HepG2 (cell line): ENCODE data around the gene UQCRC1. TPM values are rescaled to one million over a fixed set of nuclear protein-coding genes. Genes with fewer than 3 reads are reported as not detected.

Experiments used
- ATAC-seq: fragments of 200-7000 bp; cut with Tn5 transposase; 3 replicates; pipeline ENCODE4 v1.9.1; 2020; ENCODE audit warnings: mild to moderate bottlenecking, moderate library complexity
- BruUV-seq: library from RNA; stranded (reverse); fragments of 400-500 nt; replicated peaks from 2 replicates; lab custom pipeline; 2021; lab: Mats Ljungman, UMichigan
- CTCF ChIA-PET: fragments of 300-600 bp; formaldehyde crosslinking; extraction: SDS; loops from one replicate; lab custom pipeline; 2021; ENCODE audit warnings: low total read pairs, inconsistent platforms, low intra/inter-chr PET ratio; lab: Yijun Ruan, JAX
- POLR2A ChIA-PET: fragments of 350-600 bp; sonication (Branson Sonifier 250); formaldehyde crosslinking; loops from one replicate; lab custom pipeline; 2020; ENCODE audit warnings: antibody characterized with exemption, inconsistent platforms; lab: Yijun Ruan, JAX
- DNase-seq: peaks from one replicate; pipeline ENCODE4 v3.0.0-alpha.2; 2015; ENCODE audit warnings: low spot score
- FAIRE-seq: peaks from 3 replicates; lab custom pipeline; 2011; peaks lifted over from hg19 to GRCh38; lab: Jason Lieb, UNC
- H2AFZ ChIP-seq: one replicate; pipeline ENCODE4 v1.6.1; 2011; ENCODE audit warnings: low read length, inconsistent platforms
- H3K27ac ChIP-seq: fragments of 300-600 bp; 3 replicates; pipeline ENCODE4 v1.8.0; 2011; ENCODE audit warnings: mixed run types, mild to moderate bottlenecking, mixed read lengths, low read length, inconsistent platforms; ENCODE audit not compliant: insufficient read depth; ENCODE audit errors: extremely low read length
- H3K27me3 ChIP-seq, 2 experiments: fragments of 200-600 bp in 1 of 2; 2 replicates in 1 of 2; 3 replicates in 1 of 2; pipeline versions ENCODE4 v1.6.0 to v1.8.0; 2011; ENCODE audit warnings: low read length in 2 of 2, mild to moderate bottlenecking in 2 of 2, moderate library complexity in 2 of 2, inconsistent platforms in 1 of 2; ENCODE audit not compliant: insufficient read depth in 2 of 2, control insufficient read depth in 1 of 2
- H3K36me3 ChIP-seq, 2 experiments: fragments of 200-600 bp in 1 of 2; replicated peaks in 1 of 2; 2 replicates in 1 of 2; 3 replicates in 1 of 2; pipeline versions ENCODE4 v1.5.1 to v1.8.0; 2011; ENCODE audit warnings: low read length in 2 of 2, inconsistent platforms in 1 of 2; ENCODE audit not compliant: insufficient read depth in 2 of 2, control insufficient read depth in 1 of 2
- H3K4me1 ChIP-seq: 2 replicates; pipeline ENCODE4 v1.5.1; 2012; ENCODE audit warnings: low read length, inconsistent platforms; ENCODE audit not compliant: insufficient read depth
- H3K4me2 ChIP-seq: 2 replicates; pipeline ENCODE4 v1.6.0; 2011; ENCODE audit warnings: low read depth, low read length, inconsistent platforms
- H3K4me3 ChIP-seq, 3 experiments: fragments of 200-600 bp in 1 of 3; sonication (generic), shearing (Covaris generic) in 1 of 3; replicated peaks in 1 of 3; 2 replicates each; pipeline ENCODE4 v1.5.1; 2011 to 2016; ENCODE audit warnings: low read length in 3 of 3, inconsistent platforms in 2 of 3, low read depth in 2 of 3, mild to moderate bottlenecking in 2 of 3, control low read depth in 1 of 3, mixed read lengths in 1 of 3; ENCODE audit not compliant: insufficient read depth in 1 of 3
- H3K79me2 ChIP-seq: one replicate; pipeline ENCODE4 v1.6.1; 2011; ENCODE audit warnings: low read length, inconsistent platforms; ENCODE audit not compliant: insufficient read depth
- H3K9ac ChIP-seq: 2 replicates; pipeline ENCODE4 v1.6.0; 2011; ENCODE audit warnings: mild to moderate bottlenecking, low read depth, low read length, inconsistent platforms; ENCODE audit not compliant: insufficient read depth
- H3K9me3 ChIP-seq: 2 replicates; pipeline ENCODE4 v1.5.1; 2012; ENCODE audit warnings: mild to moderate bottlenecking, low read length
- H4K20me1 ChIP-seq: 2 replicates; pipeline ENCODE4 v1.6.0; 2011; ENCODE audit warnings: inconsistent platforms, mild to moderate bottlenecking, low read length, moderate library complexity; ENCODE audit not compliant: insufficient read depth
- AKAP8 ChIP-seq: sonication (generic); formaldehyde crosslinking; IDR thresholded peaks from 2 replicates; pipeline ENCODE4 v1.5.1; 2020; ENCODE audit warnings: mild to moderate bottlenecking, missing genetic modification reagents
- ATRX ChIP-seq: sonication (generic); formaldehyde crosslinking; IDR thresholded peaks from 2 replicates; pipeline ENCODE4 v1.4.0; 2020; ENCODE audit warnings: missing genetic modification reagents, borderline replicate concordance
- MEIS1 ChIP-seq: sonication (generic); formaldehyde crosslinking; IDR thresholded peaks from 2 replicates; pipeline ENCODE4 v1.9.0; 2021; ENCODE audit warnings: mild to moderate bottlenecking, missing genetic modification reagents, moderate library complexity, borderline replicate concordance
- NCOA2 ChIP-seq: sonication (generic); formaldehyde crosslinking; IDR thresholded peaks from 2 replicates; pipeline ENCODE4 v1.8.0; 2022; ENCODE audit warnings: inconsistent platforms
- POLR2A ChIP-seq, 2 experiments: IDR thresholded peaks; 2 replicates each; pipeline ENCODE4 v1.6.1; 2011; ENCODE audit warnings: low read depth in 2 of 2, low read length in 2 of 2, mild to moderate bottlenecking in 1 of 2, moderate library complexity in 1 of 2; ENCODE audit not compliant: insufficient read depth in 1 of 2
- POLR2G ChIP-seq: fragments of 200-400 bp; formaldehyde crosslinking; IDR thresholded peaks from 2 replicates; pipeline ENCODE4 v1.6.1; 2018; ENCODE audit warnings: mild to moderate bottlenecking, low read depth, low read length, moderate library complexity
- ZNF10 ChIP-seq: sonication (generic); formaldehyde crosslinking; IDR thresholded peaks from 2 replicates; pipeline ENCODE4 v1.4.0; 2020; ENCODE audit warnings: mild to moderate bottlenecking, low read depth, missing genetic modification reagents, borderline replicate concordance
- ZNF782 ChIP-seq: sonication (generic); formaldehyde crosslinking; IDR thresholded peaks from 2 replicates; pipeline ENCODE4 v1.4.0; 2020; ENCODE audit warnings: missing genetic modification reagents, mild to moderate bottlenecking, borderline replicate concordance
- WGBS: methylation state at CpG from one replicate; pipeline ENCODE4 v1.1.6; 2017; ENCODE audit warnings: low lambda C conversion rate; 5-methylcytosine and 5-hydroxymethylcytosine counted together
- in situ Hi-C: cut with HindIII; loops from 2 replicates; pipeline ENCODE4 v1.10.0; 2017; ENCODE audit warnings: low pct_unique_long_range_greater_than_20kb; ENCODE audit not compliant: extremely low pct_ligation_motif_present
- intact Hi-C: fragments of 100-400 bp; cut with micrococcal nuclease; formaldehyde crosslinking; loops from one replicate; pipeline ENCODE4 v1.10.0; 2022; ENCODE audit not compliant: unreplicated experiment
- polyA plus RNA-seq, 8 experiments: library from polyadenylated mRNA; depleted of rRNA in 3 of 8; stranded (reverse) in 7 of 8; unstranded in 1 of 8; fragments of >200 nt; fragmentation: Illumina TruSeq in 4 of 8; extraction: Trizol in 4 of 8; gene quantifications; 2 replicates each; pipeline versions ENCODE4 v1.2.1 to v1.2.3, GENCODE V29; 2011 to 2016; ENCODE audit warnings: low read depth in 4 of 8, missing spikeins in 1 of 8, mixed read lengths in 1 of 8; ENCODE audit not compliant: insufficient read depth in 1 of 8
- total RNA-seq, 5 experiments: library from RNA; depleted of rRNA; stranded (reverse); fragments of >200 nt; fragmentation: Illumina TruSeq; extraction: Trizol; gene quantifications; 2 replicates each; pipeline ENCODE4 v1.2.3, GENCODE V29; 2016; ENCODE audit warnings: low read depth in 1 of 5
- TF ChIP-seq, protein P1 (sequence below): sonication (generic); formaldehyde crosslinking; IDR thresholded peaks from 2 replicates; pipeline ENCODE4 v1.4.0; 2020; ENCODE audit warnings: missing genetic modification reagents, borderline replicate concordance
- TF ChIP-seq, protein P2 (sequence below): sonication (generic); formaldehyde crosslinking; IDR thresholded peaks from 2 replicates; pipeline ENCODE4 v1.5.1; 2020; ENCODE audit warnings: mild to moderate bottlenecking, missing genetic modification reagents, moderate library complexity
- TF ChIP-seq, protein P3 (sequence below): sonication (generic); formaldehyde crosslinking; IDR thresholded peaks from 2 replicates; pipeline ENCODE4 v1.5.0; 2020; ENCODE audit warnings: missing genetic modification reagents

The UQCRC1 gene
- total and polyA plus RNA-seq, 2 of the 13 experiments (the other 11 are each of a cell fraction or from before 2014, with no cell fraction given), result 316 to 680 TPM

DNA sequence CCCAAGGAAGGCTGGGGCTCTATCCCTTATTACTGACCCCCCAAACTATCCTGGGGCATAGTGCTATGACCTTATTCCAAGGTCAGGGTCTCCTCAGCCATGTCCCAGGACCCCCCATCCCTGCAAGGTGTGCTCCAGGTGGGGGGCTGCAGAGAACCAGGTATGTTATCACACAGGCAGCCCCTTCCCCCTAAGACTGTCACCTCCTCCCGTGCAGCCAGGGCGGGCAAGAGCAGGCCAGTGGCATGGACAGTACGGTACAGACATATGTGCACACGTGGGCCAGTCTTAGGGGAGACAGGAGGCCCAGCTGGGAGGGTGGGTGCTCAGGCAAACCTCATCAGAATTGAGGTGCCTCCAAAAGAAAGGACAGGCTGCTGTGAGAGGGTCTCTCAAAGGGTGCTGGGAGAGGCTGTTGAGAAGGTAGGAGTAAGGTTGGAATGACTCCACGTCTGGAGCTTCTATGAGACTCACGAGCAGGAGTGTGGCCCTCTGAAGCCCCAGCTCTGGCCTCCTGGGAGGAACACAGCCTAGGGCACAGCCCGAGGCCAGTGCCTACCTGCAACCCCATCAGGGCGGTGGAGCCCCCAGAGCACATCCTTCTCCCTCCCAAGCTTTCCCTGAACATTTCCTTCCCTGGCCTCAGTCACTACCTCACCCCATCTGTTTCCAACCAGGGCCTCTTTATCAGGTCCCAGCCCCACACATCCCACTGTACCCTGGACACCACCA, 12.6 kb downstream of the UQCRC1 start:
- ATAC-seq (peak; percentile 8; the same call in 1 of the 3 replicates), FAIRE-seq (no peak), DNase-seq (no peak)
- no TSS peak for BruUV-seq
- in situ Hi-C loops, result no loop called here
- Histone ChIP-seq H3K79me2 (no peaks in the 10 kb centered on the region), H3K9me3 (no peaks in the 10 kb centered on the region), H3K27me3 (no peaks in the 10 kb centered on the region), H3K9ac (no peak overlapping the region), H3K4me3 (no peak overlapping the region), H3K27ac (peak overlapping the region; percentile 0), H3K4me2 (no peak overlapping the region), H3K4me1 (peaks cover 35% of the 10 kb centered on the region), H3K36me3 (peaks cover 27 to 42% of the 10 kb centered on the region in 2 experiments; a peak in 4 of 5 replicates), H2AFZ (no peak overlapping the region), H4K20me1 (0 out of 2 replicates have a peak, but pooled peaks cover 8% of the 10 kb centered on the region)
- CTCF ChIA-PET, result no interaction called here
- POLR2A ChIA-PET, result interaction anchor here (1.0 to 3.3 kb wide), 6 partner anchors 13 to 65 kb away, joined by 3 to 11 read pairs (median 4); partner anchors contain the start of genes SLC26A6 and UQCRC1
- WGBS, result 88% methylated on average over 7 of the region's 8 CpGs
- intact Hi-C loops, result no loop called here
- TF ChIP-seq, protein P1, sequence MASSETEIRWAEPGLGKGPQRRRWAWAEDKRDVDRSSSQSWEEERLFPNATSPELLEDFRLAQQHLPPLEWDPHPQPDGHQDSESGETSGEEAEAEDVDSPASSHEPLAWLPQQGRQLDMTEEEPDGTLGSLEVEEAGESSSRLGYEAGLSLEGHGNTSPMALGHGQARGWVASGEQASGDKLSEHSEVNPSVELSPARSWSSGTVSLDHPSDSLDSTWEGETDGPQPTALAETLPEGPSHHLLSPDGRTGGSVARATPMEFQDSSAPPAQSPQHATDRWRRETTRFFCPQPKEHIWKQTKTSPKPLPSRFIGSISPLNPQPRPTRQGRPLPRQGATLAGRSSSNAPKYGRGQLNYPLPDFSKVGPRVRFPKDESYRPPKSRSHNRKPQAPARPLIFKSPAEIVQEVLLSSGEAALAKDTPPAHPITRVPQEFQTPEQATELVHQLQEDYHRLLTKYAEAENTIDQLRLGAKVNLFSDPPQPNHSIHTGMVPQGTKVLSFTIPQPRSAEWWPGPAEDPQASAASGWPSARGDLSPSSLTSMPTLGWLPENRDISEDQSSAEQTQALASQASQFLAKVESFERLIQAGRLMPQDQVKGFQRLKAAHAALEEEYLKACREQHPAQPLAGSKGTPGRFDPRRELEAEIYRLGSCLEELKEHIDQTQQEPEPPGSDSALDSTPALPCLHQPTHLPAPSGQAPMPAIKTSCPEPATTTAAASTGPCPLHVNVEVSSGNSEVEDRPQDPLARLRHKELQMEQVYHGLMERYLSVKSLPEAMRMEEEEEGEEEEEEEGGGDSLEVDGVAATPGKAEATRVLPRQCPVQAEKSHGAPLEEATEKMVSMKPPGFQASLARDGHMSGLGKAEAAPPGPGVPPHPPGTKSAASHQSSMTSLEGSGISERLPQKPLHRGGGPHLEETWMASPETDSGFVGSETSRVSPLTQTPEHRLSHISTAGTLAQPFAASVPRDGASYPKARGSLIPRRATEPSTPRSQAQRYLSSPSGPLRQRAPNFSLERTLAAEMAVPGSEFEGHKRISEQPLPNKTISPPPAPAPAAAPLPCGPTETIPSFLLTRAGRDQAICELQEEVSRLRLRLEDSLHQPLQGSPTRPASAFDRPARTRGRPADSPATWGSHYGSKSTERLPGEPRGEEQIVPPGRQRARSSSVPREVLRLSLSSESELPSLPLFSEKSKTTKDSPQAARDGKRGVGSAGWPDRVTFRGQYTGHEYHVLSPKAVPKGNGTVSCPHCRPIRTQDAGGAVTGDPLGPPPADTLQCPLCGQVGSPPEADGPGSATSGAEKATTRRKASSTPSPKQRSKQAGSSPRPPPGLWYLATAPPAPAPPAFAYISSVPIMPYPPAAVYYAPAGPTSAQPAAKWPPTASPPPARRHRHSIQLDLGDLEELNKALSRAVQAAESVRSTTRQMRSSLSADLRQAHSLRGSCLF (CRISPR knock-in tag), result no peak
- peak; percentile 46 for TF ChIP-seq POLR2G
- TF ChIP-seq ZNF10 (CRISPR knock-in tag), result no peak
- peak; percentile 38 for TF ChIP-seq AKAP8 (CRISPR knock-in tag)
- TF ChIP-seq ZNF782, result no peak
- TF ChIP-seq, protein P2, sequence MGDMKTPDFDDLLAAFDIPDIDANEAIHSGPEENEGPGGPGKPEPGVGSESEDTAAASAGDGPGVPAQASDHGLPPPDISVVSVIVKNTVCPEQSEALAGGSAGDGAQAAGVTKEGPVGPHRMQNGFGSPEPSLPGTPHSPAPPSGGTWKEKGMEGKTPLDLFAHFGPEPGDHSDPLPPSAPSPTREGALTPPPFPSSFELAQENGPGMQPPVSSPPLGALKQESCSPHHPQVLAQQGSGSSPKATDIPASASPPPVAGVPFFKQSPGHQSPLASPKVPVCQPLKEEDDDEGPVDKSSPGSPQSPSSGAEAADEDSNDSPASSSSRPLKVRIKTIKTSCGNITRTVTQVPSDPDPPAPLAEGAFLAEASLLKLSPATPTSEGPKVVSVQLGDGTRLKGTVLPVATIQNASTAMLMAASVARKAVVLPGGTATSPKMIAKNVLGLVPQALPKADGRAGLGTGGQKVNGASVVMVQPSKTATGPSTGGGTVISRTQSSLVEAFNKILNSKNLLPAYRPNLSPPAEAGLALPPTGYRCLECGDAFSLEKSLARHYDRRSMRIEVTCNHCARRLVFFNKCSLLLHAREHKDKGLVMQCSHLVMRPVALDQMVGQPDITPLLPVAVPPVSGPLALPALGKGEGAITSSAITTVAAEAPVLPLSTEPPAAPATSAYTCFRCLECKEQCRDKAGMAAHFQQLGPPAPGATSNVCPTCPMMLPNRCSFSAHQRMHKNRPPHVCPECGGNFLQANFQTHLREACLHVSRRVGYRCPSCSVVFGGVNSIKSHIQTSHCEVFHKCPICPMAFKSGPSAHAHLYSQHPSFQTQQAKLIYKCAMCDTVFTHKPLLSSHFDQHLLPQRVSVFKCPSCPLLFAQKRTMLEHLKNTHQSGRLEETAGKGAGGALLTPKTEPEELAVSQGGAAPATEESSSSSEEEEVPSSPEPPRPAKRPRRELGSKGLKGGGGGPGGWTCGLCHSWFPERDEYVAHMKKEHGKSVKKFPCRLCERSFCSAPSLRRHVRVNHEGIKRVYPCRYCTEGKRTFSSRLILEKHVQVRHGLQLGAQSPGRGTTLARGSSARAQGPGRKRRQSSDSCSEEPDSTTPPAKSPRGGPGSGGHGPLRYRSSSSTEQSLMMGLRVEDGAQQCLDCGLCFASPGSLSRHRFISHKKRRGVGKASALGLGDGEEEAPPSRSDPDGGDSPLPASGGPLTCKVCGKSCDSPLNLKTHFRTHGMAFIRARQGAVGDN (CRISPR knock-in tag), result peak; percentile 28; the same call in 1 of the 2 replicates
- TF ChIP-seq ATRX (CRISPR knock-in tag), result no peak
- TF ChIP-seq MEIS1, result no peak
- TF ChIP-seq POLR2A (IDR thresholded peaks at IDR 0.05; ENCODE audit: insufficient read depth in 1 of 2, low read depth in 2 of 2, low read length in 2 of 2), result peak in 1 of 2 experiments; percentile 30; a peak in 1 of 4 replicates
- TF ChIP-seq, protein P3, sequence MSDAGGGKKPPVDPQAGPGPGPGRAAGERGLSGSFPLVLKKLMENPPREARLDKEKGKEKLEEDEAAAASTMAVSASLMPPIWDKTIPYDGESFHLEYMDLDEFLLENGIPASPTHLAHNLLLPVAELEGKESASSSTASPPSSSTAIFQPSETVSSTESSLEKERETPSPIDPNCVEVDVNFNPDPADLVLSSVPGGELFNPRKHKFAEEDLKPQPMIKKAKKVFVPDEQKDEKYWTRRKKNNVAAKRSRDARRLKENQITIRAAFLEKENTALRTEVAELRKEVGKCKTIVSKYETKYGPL, result no peak
- TF ChIP-seq NCOA2, result no peak
